GM21717 (cell line): ENCODE data around the gene LMNB1.

ENCODE experiments used
- ATAC-seq: cut with Tn5 transposase; IDR thresholded peaks from one replicate; pipeline ENCODE4 v1.9.1; 2021; ENCODE audit warnings: mild to moderate bottlenecking, moderate library complexity; ENCODE audit not compliant: unreplicated experiment

Gene LMNB1

DNA sequence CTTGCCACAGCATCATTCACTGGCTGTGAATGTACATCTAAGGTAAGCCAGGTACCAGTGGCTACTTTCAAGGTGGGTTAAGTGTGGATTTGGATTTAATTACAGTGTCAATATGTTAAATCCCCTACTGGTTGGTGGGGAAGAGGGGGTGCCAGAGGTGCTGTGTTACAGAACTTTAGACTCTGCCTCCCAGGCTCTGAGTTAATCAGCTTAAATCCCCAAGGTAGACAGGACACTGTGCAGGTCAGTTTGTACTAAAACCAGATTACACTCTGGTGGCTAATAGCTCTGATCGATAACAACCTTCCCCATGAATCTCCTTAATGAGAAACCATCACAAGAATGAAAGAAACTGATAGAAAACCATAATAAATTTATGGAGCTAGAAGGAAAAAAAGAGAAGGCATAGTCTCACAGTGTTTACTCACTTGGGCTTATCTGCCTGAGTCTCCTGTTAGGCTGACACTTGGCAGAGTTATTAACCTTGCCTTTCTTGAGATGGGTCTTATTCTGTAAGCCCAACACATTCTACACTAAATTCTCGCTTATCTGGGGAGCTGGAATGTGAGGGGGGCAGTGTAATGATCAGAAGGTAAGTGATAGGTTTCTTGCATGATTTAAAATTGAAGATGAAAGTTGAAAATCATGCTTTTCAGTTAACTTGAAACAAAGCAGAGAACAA is 106.8 kb downstream of the LMNB1 start:
- no peak for ATAC-seq

- ATAC-seq: no peak
Observed at GRCh38 chr5:126884269-126884819, 107.4 kb downstream of the LMNB1 start.
